HCT116 (cell line): ENCODE results near the gene NTRK3. TPM values are rescaled to one million over a fixed set of nuclear protein-coding genes. Genes with fewer than 3 reads are reported as not detected.

Source experiments
- ATAC-seq: fragments of 200-7000 bp; cut with Tn5 transposase; 2 replicates; pipeline ENCODE4 v1.9.1; 2020; ENCODE audit warnings: mild to moderate bottlenecking, moderate library complexity
- BruUV-seq: library from RNA; stranded (reverse); fragments of 400-500 nt; replicated peaks from 2 replicates; lab custom pipeline; 2021; lab: Mats Ljungman, UMichigan
- CTCF ChIA-PET: fragments of 300-600 bp; sonication (Branson Sonifier 250); formaldehyde crosslinking; loops from one replicate; lab custom pipeline; 2021; ENCODE audit warnings: antibody characterized with exemption; lab: Charles Lee
- POLR2A ChIA-PET: fragments of 300-600, 350-600 bp; sonication (Branson Sonifier 250); formaldehyde crosslinking; loops from one replicate; lab custom pipeline; 2021; ENCODE audit warnings: antibody characterized with exemption; lab: Charles Lee
- RAD21 ChIA-PET, 2 experiments: fragments of 300-600 bp; sonication (Branson Sonifier 250); formaldehyde crosslinking; loops; one replicate each; lab custom pipeline; 2023; ENCODE audit warnings: low total read pairs in 2 of 2; ENCODE audit not compliant: uncharacterized antibody in 2 of 2, unreplicated experiment in 2 of 2, low non-redundant PET in 1 of 2; lab: Charles Lee
- DNase-seq: peaks from one replicate; pipeline ENCODE4 v3.0.0-alpha.2; 2010; ENCODE audit warnings: low read depth, low spot score
- H2AFZ ChIP-seq: fragments of 200-600 bp; shearing (Covaris generic), sonication (generic); 2 replicates; pipeline ENCODE4 v1.6.1; 2017; ENCODE audit warnings: low read depth, mixed run types, mixed read lengths, antibody characterized with exemption, low read length; ENCODE audit not compliant: poor library complexity, severe bottlenecking
- H3K27ac ChIP-seq: 2 replicates; pipeline ENCODE4 v1.5.1; 2012; ENCODE audit warnings: low read depth, low read length
- H3K27me3 ChIP-seq: fragments of 200-600 bp; sonication (generic); 2 replicates; pipeline ENCODE4 v1.6.1; 2016; ENCODE audit warnings: mixed run types, low read length, mixed read lengths; ENCODE audit not compliant: insufficient read depth
- H3K36me3 ChIP-seq, 2 experiments: fragments of 200-500 bp in 1 of 2; fragments of 200-600 bp in 1 of 2; sonication (Bioruptor generic) in 1 of 2; sonication (generic) in 1 of 2; 2 replicates each; pipeline versions ENCODE4 v1.5.1 to v1.6.1; 2014 to 2016; ENCODE audit warnings: low read length in 2 of 2, inconsistent platforms in 1 of 2, mixed read lengths in 1 of 2, mixed run types in 1 of 2; ENCODE audit not compliant: insufficient read depth in 2 of 2, control insufficient read depth in 1 of 2
- H3K4me1 ChIP-seq, 2 experiments: fragments of 200-600 bp in 1 of 2; sonication (generic) in 1 of 2; 2 replicates each; pipeline versions ENCODE4 v1.5.1 to v1.6.1; 2012 to 2017; ENCODE audit warnings: low read length in 2 of 2, inconsistent platforms in 1 of 2, mild to moderate bottlenecking in 1 of 2, mixed read lengths in 1 of 2, mixed run types in 1 of 2, moderate library complexity in 1 of 2; ENCODE audit not compliant: insufficient read depth in 2 of 2, control insufficient read depth in 1 of 2
- H3K4me2 ChIP-seq: fragments of 200-600 bp; sonication (generic); 2 replicates; pipeline ENCODE4 v1.6.1; 2017; ENCODE audit warnings: mixed run types, low read length, mixed read lengths
- H3K4me3 ChIP-seq, 2 experiments: fragments of 200-600 bp in 1 of 2; sonication (generic) in 1 of 2; replicated peaks in 1 of 2; 2 replicates each; pipeline ENCODE4 v1.5.1; 2011 to 2016; ENCODE audit warnings: low read length in 2 of 2, control low read depth in 1 of 2, low read depth in 1 of 2, mild to moderate bottlenecking in 1 of 2, mixed read lengths in 1 of 2, mixed run types in 1 of 2
- H3K79me2 ChIP-seq: fragments of 200-600 bp; sonication (generic); 2 replicates; pipeline ENCODE4 v1.6.1; 2017; ENCODE audit warnings: mild to moderate bottlenecking, mixed run types, low read length, moderate library complexity, mixed read lengths; ENCODE audit not compliant: insufficient read depth
- H3K9ac ChIP-seq: fragments of 200-600 bp; sonication (generic); 2 replicates; pipeline ENCODE4 v1.6.1; 2016; ENCODE audit warnings: low read length, mixed read lengths
- H3K9me2 ChIP-seq: fragments of 200-600 bp; sonication (generic), shearing (Covaris generic); 2 replicates; pipeline ENCODE4 v1.6.1; 2017; ENCODE audit warnings: mixed run types, mild to moderate bottlenecking, moderate library complexity; ENCODE audit not compliant: insufficient read depth
- H3K9me3 ChIP-seq, 2 experiments: fragments of 200-500 bp in 1 of 2; fragments of 200-600 bp in 1 of 2; sonication (Bioruptor generic) in 1 of 2; sonication (generic) in 1 of 2; 2 replicates each; pipeline ENCODE4 v1.6.1; 2014 to 2017; ENCODE audit warnings: low read length in 2 of 2, mixed read lengths in 2 of 2, inconsistent platforms in 1 of 2, low read depth in 1 of 2, mild to moderate bottlenecking in 1 of 2, mixed run types in 1 of 2, moderate library complexity in 1 of 2; ENCODE audit not compliant: control insufficient read depth in 1 of 2, insufficient read depth in 1 of 2
- H4K20me1 ChIP-seq: fragments of 200-600 bp; sonication (generic), shearing (Covaris generic); 2 replicates; pipeline ENCODE4 v1.6.1; 2017; ENCODE audit warnings: mixed run types, mild to moderate bottlenecking, moderate library complexity; ENCODE audit not compliant: insufficient read depth
- CEBPB ChIP-seq: IDR thresholded peaks from 2 replicates; pipeline ENCODE4 v1.6.1; 2012; ENCODE audit warnings: low read depth
- EZH2 ChIP-seq: fragments of 200-600 bp; sonication (generic); IDR thresholded peaks from 2 replicates; pipeline ENCODE4 v1.6.1; 2017; ENCODE audit warnings: antibody characterized with exemption, mixed run types
- EZH2phosphoT487 ChIP-seq: fragments of 200-600 bp; IDR thresholded peaks from 2 replicates; pipeline ENCODE4 v1.6.1; 2018; ENCODE audit warnings: antibody characterized with exemption, borderline replicate concordance
- FOSL1 ChIP-seq: IDR thresholded peaks from 2 replicates; pipeline ENCODE4 v1.6.1; 2012; ENCODE audit warnings: low read depth
- MAX ChIP-seq: IDR thresholded peaks from 2 replicates; pipeline ENCODE4 v1.6.1; 2012
- POLR2A ChIP-seq: IDR thresholded peaks from 2 replicates; pipeline ENCODE4 v1.7.0; 2011; ENCODE audit warnings: borderline replicate concordance; ENCODE audit not compliant: insufficient read depth, insufficient read length; ENCODE audit errors: extremely low read depth
- POLR2AphosphoS5 ChIP-seq: IDR thresholded peaks from 2 replicates; pipeline ENCODE4 v1.6.1; 2011; ENCODE audit warnings: mild to moderate bottlenecking, low read depth, low read length, moderate library complexity
- SRF ChIP-seq: IDR thresholded peaks from 2 replicates; pipeline ENCODE4 v1.6.1; 2012; ENCODE audit warnings: low read depth
- TCF7L2 ChIP-seq: IDR thresholded peaks from 2 replicates; pipeline ENCODE4 v1.7.0; 2011; ENCODE audit warnings: borderline replicate concordance, inconsistent platforms; ENCODE audit not compliant: insufficient read depth, insufficient read length; ENCODE audit errors: extremely low read depth
- ZNF274 ChIP-seq: fragments of 200-500 bp; sonication (Bioruptor generic); IDR thresholded peaks from 2 replicates; pipeline ENCODE4 v1.6.1; 2014; ENCODE audit warnings: mild to moderate bottlenecking, low read depth, low read length, inconsistent platforms
- intact Hi-C: fragments of 100-400 bp; cut with micrococcal nuclease; formaldehyde crosslinking; loops from 2 replicates; pipeline ENCODE4 v1.10.0; 2022
- total RNA-seq: library from RNA; stranded (reverse); gene quantifications from one replicate; pipeline ENCODE4 v1.2.1, GENCODE V29; 2021; ENCODE audit not compliant: unreplicated experiment
- TF ChIP-seq, protein P1 (sequence below): IDR thresholded peaks from 2 replicates; pipeline ENCODE4 v1.6.1; 2011; ENCODE audit warnings: mild to moderate bottlenecking, low read length, moderate library complexity; ENCODE audit not compliant: insufficient replicate concordance; ENCODE audit errors: extremely low read depth
- TF ChIP-seq, protein P2 (sequence below), 3 experiments: fragments of 200-600 bp in 1 of 3; sonication (generic) in 1 of 3; IDR thresholded peaks in 2 of 3; conservative IDR thresholded peaks in 1 of 3; 2 replicates each; pipeline ENCODE4 v1.5.1; 2012 to 2017; ENCODE audit warnings: low read depth in 2 of 3, low read length in 2 of 3, antibody characterized with exemption in 1 of 3, borderline replicate concordance in 1 of 3, control low read depth in 1 of 3, mild to moderate bottlenecking in 1 of 3, mixed read lengths in 1 of 3, mixed run types in 1 of 3, moderate library complexity in 1 of 3; ENCODE audit not compliant: insufficient read depth in 1 of 3

NTRK3 gene
- total RNA-seq, 1 experiment from 2014 or later, result not detected

GRCh38 chr15:88011533-88011932 lies 245.0 kb downstream of the NTRK3 start:
- DNase-seq (no peak), ATAC-seq (no peak)
- Histone ChIP-seq H3K9ac (no peak overlapping the region), H4K20me1 (no peaks in the 10 kb centered on the region), H3K9me3 (no peaks in the 10 kb centered on the region; a peak in 1 of 4 replicates), H3K36me3 (no peaks in the 10 kb centered on the region), H2AFZ (no peak overlapping the region), H3K27me3 (no peaks in the 10 kb centered on the region), H3K4me3 (no peak overlapping the region), H3K4me2 (no peak overlapping the region), H3K27ac (no peak overlapping the region), H3K4me1 (no peaks in the 10 kb centered on the region), H3K79me2 (no peaks in the 10 kb centered on the region), H3K9me2 (no peaks in the 10 kb centered on the region)
- ChIA-PET RAD21 (no interaction called here), CTCF (no interaction called here), POLR2A (no interaction called here)
- TF ChIP-seq ZNF274 (no peak), POLR2AphosphoS5 (no peak), POLR2A (no peak), MAX (no peak), FOSL1 (no peak), EZH2 (no peak), SRF (no peak), EZH2phosphoT487 (no peak), CEBPB (no peak), TCF7L2 (no peak)
- TF ChIP-seq, protein P1, sequence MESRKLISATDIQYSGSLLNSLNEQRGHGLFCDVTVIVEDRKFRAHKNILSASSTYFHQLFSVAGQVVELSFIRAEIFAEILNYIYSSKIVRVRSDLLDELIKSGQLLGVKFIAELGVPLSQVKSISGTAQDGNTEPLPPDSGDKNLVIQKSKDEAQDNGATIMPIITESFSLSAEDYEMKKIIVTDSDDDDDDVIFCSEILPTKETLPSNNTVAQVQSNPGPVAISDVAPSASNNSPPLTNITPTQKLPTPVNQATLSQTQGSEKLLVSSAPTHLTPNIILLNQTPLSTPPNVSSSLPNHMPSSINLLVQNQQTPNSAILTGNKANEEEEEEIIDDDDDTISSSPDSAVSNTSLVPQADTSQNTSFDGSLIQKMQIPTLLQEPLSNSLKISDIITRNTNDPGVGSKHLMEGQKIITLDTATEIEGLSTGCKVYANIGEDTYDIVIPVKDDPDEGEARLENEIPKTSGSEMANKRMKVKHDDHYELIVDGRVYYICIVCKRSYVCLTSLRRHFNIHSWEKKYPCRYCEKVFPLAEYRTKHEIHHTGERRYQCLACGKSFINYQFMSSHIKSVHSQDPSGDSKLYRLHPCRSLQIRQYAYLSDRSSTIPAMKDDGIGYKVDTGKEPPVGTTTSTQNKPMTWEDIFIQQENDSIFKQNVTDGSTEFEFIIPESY, result no peak
- TF ChIP-seq, protein P2, sequence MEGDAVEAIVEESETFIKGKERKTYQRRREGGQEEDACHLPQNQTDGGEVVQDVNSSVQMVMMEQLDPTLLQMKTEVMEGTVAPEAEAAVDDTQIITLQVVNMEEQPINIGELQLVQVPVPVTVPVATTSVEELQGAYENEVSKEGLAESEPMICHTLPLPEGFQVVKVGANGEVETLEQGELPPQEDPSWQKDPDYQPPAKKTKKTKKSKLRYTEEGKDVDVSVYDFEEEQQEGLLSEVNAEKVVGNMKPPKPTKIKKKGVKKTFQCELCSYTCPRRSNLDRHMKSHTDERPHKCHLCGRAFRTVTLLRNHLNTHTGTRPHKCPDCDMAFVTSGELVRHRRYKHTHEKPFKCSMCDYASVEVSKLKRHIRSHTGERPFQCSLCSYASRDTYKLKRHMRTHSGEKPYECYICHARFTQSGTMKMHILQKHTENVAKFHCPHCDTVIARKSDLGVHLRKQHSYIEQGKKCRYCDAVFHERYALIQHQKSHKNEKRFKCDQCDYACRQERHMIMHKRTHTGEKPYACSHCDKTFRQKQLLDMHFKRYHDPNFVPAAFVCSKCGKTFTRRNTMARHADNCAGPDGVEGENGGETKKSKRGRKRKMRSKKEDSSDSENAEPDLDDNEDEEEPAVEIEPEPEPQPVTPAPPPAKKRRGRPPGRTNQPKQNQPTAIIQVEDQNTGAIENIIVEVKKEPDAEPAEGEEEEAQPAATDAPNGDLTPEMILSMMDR (IDR thresholded peaks at IDR 0.05 in 2 of 3, conservative IDR thresholded peaks at IDR 0.05 in 1 of 3; ENCODE audit: borderline replicate concordance in 1 of 3, insufficient read depth in 1 of 3, low read depth in 2 of 3, low read length in 2 of 3), result no peak
- BruUV-seq, result no TSS peak
- intact Hi-C loops, result no loop called here
